Osteocyte (in vitro differentiated cells): Measurements from ENCODE around the gene ASF1B. TPM values are rescaled to one million over a fixed set of nuclear protein-coding genes. Genes with fewer than 3 reads are reported as not detected.

Source experiments
- DNase-seq: peaks from one replicate; pipeline ENCODE4 v3.0.0; 2021; ENCODE audit warnings: mixed read lengths; ENCODE audit not compliant: unreplicated experiment; ENCODE audit errors: extremely low spot score
- H3K27ac Mint-ChIP-seq: one replicate; pipeline ENCODE4 v1.8.0; 2021; ENCODE audit warnings: mild to moderate bottlenecking, mixed read lengths; ENCODE audit not compliant: unreplicated experiment
- H3K27me3 Mint-ChIP-seq: one replicate; pipeline ENCODE4 v1.8.0; 2021; ENCODE audit warnings: mixed read lengths; ENCODE audit not compliant: unreplicated experiment
- H3K36me3 Mint-ChIP-seq: one replicate; pipeline ENCODE4 v1.8.0; 2021; ENCODE audit warnings: mixed read lengths; ENCODE audit not compliant: unreplicated experiment
- H3K4me1 Mint-ChIP-seq: one replicate; pipeline ENCODE4 v1.8.0; 2021; ENCODE audit warnings: mixed read lengths; ENCODE audit not compliant: unreplicated experiment
- H3K4me3 Mint-ChIP-seq: one replicate; pipeline ENCODE4 v1.8.0; 2021; ENCODE audit warnings: mild to moderate bottlenecking, moderate library complexity, mixed read lengths; ENCODE audit not compliant: unreplicated experiment
- H3K9me3 Mint-ChIP-seq: one replicate; pipeline ENCODE4 v1.8.0; 2021; ENCODE audit warnings: mixed read lengths; ENCODE audit not compliant: unreplicated experiment
- CTCF ChIP-seq: fragments of 200-600 bp; sonication (generic); IDR thresholded peaks from 2 replicates; pipeline ENCODE4 v1.5.0; 2021; ENCODE audit warnings: antibody characterized with exemption, mild to moderate bottlenecking, moderate library complexity
- total RNA-seq: library from RNA; stranded (reverse); gene quantifications from 2 replicates; pipeline ENCODE4 v1.2.1, GENCODE V29; 2021

The ASF1B gene
- total RNA-seq, 1 donor from 2014 or later = 4.5 TPM

- Mint-ChIP-seq H3K4me1 (peaks cover 17% of the 10 kb centered on the region), H3K36me3 (peaks cover 6% of the 10 kb centered on the region), H3K9me3 (no peaks in the 10 kb centered on the region), H3K4me3 (no peak overlapping the region), H3K27ac (no peak overlapping the region), H3K27me3 (no peaks in the 10 kb centered on the region)
- no peak for TF ChIP-seq CTCF
- DNase-seq = no peak
Observed at GRCh38 chr19:14107581-14108461, 28.6 kb downstream of the ASF1B start.

- Mint-ChIP-seq H3K27ac (no peak overlapping the region), H3K9me3 (no peaks in the 10 kb centered on the region), H3K4me3 (no peak overlapping the region), H3K4me1 (peaks cover 7% of the 10 kb centered on the region), H3K36me3 (peaks cover 6% of the 10 kb centered on the region), H3K27me3 (no peaks in the 10 kb centered on the region)
- no peak for TF ChIP-seq CTCF
- no peak for DNase-seq
Observed at GRCh38 chr19:14106840-14107239, 29.5 kb downstream of the ASF1B start.

- no peak overlapping the region for H3K4me3 Mint-ChIP-seq
- no peak for DNase-seq
- no peak for TF ChIP-seq CTCF
- H3K27me3 Mint-ChIP-seq = no peaks in the 10 kb centered on the region
- peaks cover 10% of the 10 kb centered on the region for H3K36me3 Mint-ChIP-seq
- peaks cover 2% of the 10 kb centered on the region for H3K4me1 Mint-ChIP-seq
- no peak overlapping the region for H3K27ac Mint-ChIP-seq
- no peaks in the 10 kb centered on the region for H3K9me3 Mint-ChIP-seq
Observed at GRCh38 chr19:14105680-14106079, 30.7 kb downstream of the ASF1B start.

- no peak for DNase-seq
- no peak for TF ChIP-seq CTCF
- peaks cover 11% of the 10 kb centered on the region for H3K36me3 Mint-ChIP-seq
- H3K4me1 Mint-ChIP-seq = no peaks in the 10 kb centered on the region
- no peak overlapping the region for H3K4me3 Mint-ChIP-seq
- H3K9me3 Mint-ChIP-seq = no peaks in the 10 kb centered on the region
- no peaks in the 10 kb centered on the region for H3K27me3 Mint-ChIP-seq
- no peak overlapping the region for H3K27ac Mint-ChIP-seq
Observed at GRCh38 chr19:14103310-14103709, 33.1 kb downstream of the ASF1B start.

GRCh38 chr19:14102756-14103155, 33.6 kb downstream of the ASF1B start:
- no peak for DNase-seq
- H3K4me3 Mint-ChIP-seq = no peak overlapping the region
- TF ChIP-seq CTCF = no peak
- H3K27ac Mint-ChIP-seq = no peak overlapping the region
- H3K27me3 Mint-ChIP-seq = no peaks in the 10 kb centered on the region
- H3K36me3 Mint-ChIP-seq = peaks cover 11% of the 10 kb centered on the region
- no peaks in the 10 kb centered on the region for H3K9me3 Mint-ChIP-seq
- no peaks in the 10 kb centered on the region for H3K4me1 Mint-ChIP-seq
